Activated CD4-positive, alpha-beta T cell treated with anti-CD3 and anti-CD28 coated beads, Interleukin-2, amount 50 U/mL, for 4 hours (primary cell): ENCODE measurements around the gene SLCO1B3.

Experiments used
- DNase-seq, 2 experiments: peaks; one replicate each; pipeline ENCODE4 v3.0.0-alpha.2; 2020

Gene SLCO1B3

DNA sequence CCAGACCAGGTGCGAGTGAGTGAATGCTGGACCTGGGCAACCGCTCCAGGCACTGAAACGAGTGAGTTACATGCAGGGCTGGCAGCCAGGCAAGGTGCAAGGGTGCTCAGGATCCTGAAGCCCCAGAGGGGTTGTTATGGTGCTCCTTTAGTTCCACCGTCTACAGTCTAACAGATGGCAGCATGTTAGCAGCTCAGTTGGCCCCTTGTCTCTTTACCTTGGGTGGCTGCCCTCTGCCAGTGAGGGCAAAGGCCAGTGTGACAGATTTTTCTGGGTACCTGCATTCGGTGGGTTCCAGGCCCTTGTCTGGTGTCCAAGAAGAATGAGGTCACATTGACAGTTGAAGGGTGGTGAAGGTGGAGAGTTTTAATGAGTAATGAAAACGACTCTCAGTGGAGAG lies 106.8 kb downstream of the SLCO1B3 start:
- DNase-seq: no peak

DNA sequence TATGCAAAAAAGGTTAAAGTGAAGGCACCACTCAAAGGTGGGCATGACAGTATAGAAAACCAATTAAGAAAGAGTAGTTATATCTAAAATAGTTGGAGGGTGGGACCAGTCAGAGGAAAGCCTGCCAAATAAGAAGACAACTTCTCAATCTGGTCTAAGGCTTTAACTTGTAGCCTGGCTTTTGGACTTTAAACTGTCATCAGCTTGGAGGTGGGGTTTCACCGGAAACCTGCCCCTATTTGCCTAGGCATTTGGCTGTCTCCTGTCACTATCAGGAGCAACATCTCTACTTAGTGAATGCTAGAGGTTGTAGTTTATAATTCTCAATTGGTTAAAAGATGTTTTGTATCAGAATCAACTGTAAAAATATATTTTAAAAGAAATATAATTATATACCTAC lies 107.3 kb downstream of the SLCO1B3 start:
- DNase-seq: no peak

DNA sequence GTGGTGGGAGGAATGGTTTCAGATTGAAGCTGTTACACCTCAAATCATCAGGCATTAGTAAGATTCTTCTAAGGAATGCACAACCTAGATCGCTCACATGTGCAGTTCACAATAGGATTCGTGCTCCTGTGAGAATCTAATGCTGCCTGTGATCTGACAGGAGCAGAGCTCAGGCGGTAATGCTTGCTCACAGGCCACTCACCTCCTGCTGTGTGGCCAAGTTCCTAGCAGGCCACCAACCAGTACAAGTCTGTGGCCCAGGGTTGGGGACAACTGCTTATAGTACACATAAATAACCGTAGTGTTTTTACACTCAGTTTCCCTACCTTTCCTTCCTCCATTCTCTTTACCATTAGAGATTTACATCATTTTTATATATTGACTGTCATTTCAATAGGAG lies 121.4 kb downstream of the SLCO1B3 start:
- DNase-seq: no peak

DNA sequence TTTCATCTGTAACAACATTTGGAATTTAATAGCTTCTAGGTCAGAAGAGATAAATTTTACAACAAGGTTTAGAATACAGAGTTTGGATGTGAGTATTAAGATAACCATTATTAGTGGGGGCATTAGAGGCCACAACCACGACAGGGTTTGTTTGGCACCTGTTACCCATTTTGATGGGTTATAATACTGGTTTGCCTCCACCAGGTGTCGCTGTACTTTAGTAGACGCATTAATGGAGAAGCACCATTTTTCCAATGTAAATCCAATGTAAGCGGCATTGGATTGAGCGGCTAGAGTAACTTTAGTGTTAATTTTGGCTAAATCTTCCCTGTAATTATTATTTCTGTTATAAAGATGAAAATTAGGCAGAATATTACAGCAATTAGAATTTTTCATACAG lies 136.2 kb downstream of the SLCO1B3 start:
- no peak for DNase-seq

DNA sequence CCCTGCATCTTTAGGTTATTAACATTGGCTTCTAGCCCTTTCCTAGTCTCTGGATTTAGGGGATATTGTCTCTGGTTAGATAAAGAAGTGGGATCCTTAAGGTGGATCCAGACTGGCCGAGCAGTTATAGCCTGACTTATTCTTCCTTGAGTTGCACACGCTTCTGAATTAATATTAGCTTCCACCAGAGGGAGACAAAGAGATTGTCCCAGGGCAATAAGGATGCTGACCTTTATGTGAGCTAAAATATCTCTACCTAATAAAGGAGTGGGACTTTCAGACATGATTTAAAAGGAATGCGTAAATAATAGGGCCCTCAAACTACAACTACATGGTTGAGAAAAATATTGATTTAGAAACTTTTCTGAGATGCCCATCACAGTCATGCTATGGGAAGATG lies 139.7 kb downstream of the SLCO1B3 start:
- no peak for DNase-seq

DNA sequence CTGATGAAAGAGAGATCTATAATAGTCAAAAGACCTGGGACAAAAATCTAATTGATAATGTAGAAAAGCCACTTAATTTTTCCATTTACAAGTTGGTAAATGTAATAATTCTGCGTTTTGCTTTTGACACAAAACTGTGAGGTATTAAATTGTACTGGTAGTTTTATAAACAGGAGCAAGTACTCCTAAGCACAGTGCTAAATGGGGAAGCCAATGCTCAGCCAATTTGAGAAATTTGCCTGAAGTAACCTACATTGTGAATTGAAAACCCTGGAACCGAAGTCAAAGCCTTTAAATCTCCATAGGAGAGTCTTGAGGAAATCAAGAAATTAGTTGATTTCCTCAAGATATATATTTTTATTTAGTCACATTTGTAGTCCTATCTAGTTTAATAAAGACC lies 152.8 kb downstream of the SLCO1B3 start:
- no peak for DNase-seq

DNA sequence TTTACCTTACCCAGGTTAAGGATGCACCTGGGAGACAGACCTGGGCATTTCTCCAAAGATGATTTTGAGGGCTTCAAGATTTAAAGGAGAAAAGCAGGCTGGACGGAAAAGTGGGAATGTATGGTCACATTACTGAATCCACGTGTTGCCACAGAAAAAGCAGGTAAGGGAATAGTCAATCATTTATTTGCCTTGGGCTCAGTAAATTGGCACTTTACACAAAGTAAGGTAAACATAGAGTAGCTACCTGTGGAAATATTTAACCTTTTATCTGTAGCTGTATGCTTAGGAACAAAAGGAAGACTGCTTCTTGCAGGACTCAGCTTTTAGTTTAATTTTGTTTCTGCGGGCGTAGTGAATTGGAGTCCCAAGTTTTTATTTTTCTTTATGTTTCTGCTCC lies 153.3 kb downstream of the SLCO1B3 start:
- no peak for DNase-seq
